Muscle layer of colon (tissue), 2 donors: ENCODE results near the gene KRT40.
"Not testable (repeated sequence)": the region's sequence is repeated elsewhere in the genome, so short reads cannot be mapped to it uniquely, and the experiment has no call there.

ENCODE experiments used
- H3K27ac ChIP-seq: one replicate; pipeline ENCODE4 v1.7.0; 2013; ENCODE audit warnings: low read depth, mild to moderate bottlenecking, low read length, moderate library complexity
- H3K27me3 ChIP-seq, 2 donors: one replicate each; pipeline ENCODE4 v1.7.0; 2013; ENCODE audit warnings: low read length in 2 of 2, mild to moderate bottlenecking in 2 of 2; ENCODE audit not compliant: insufficient read depth in 2 of 2, control insufficient read depth in 1 of 2
- H3K36me3 ChIP-seq: one replicate; pipeline ENCODE4 v1.7.0; 2013; ENCODE audit warnings: mild to moderate bottlenecking, low read length; ENCODE audit not compliant: insufficient read depth
- H3K4me1 ChIP-seq: one replicate; pipeline ENCODE4 v1.7.0; 2013; ENCODE audit warnings: mild to moderate bottlenecking, low read length; ENCODE audit not compliant: insufficient read depth
- H3K4me3 ChIP-seq, 2 donors: one replicate each; pipeline ENCODE4 v1.7.0; 2013; ENCODE audit warnings: low read length in 2 of 2, low read depth in 1 of 2, mild to moderate bottlenecking in 1 of 2, moderate library complexity in 1 of 2
- H3K9ac ChIP-seq: one replicate; pipeline ENCODE4 v1.7.0; 2013; ENCODE audit warnings: low read length
- H3K9me3 ChIP-seq: one replicate; pipeline ENCODE4 v1.7.0; 2013; ENCODE audit warnings: mild to moderate bottlenecking, low read length
- donor health status: abdominal sarcoma.
- donor health status: Adenocarcinoma of cecum.

Gene KRT40

DNA sequence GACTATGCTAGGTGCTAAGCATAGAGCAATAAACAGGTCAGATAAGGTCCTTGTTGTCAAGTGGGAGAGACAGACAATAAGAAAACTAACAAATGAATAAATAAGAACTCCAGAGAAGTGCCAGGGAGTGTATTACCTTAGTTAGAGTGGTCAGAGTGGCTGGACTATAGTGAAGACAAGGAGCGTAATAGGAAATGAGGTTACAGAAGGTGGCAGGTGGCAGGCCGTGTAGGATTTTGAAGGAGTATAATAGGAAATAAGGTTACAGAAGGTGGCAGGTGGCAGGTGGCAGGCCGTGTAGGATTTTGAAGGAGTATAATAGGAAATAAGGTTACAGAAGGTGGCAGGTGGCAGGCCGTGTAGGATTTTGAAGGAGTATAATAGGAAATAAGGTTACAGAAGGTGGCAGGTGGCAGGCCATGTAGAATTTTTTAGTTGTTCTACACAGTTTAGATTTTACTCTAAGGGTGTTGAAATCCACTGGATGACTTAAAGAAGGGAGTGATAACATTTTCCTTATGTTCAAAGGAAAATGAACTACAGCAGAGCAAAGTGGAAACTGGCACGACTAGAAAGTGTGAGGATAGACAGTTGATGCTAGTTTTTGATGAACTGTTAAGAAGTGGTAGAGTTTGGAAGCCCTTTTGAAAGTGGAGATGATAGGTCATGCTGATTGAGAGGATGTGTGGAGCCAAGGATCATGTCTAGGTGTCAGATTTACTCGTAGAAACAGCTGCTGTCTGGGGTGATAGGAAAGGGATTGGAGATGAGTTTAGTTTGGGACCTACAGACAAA is 28.4 kb upstream of the KRT40 start:
- no peaks in the 10 kb centered on the region for H3K4me1 ChIP-seq
- no peaks in the 10 kb centered on the region for H3K9me3 ChIP-seq
- H3K36me3 ChIP-seq = no peaks in the 10 kb centered on the region
- H3K27me3 ChIP-seq = peaks cover 0 to 3% of the 10 kb centered on the region in 2 donors
- H3K27ac ChIP-seq = no peak overlapping the region
- no peak overlapping the region for H3K4me3 ChIP-seq
- no peak overlapping the region for H3K9ac ChIP-seq

DNA sequence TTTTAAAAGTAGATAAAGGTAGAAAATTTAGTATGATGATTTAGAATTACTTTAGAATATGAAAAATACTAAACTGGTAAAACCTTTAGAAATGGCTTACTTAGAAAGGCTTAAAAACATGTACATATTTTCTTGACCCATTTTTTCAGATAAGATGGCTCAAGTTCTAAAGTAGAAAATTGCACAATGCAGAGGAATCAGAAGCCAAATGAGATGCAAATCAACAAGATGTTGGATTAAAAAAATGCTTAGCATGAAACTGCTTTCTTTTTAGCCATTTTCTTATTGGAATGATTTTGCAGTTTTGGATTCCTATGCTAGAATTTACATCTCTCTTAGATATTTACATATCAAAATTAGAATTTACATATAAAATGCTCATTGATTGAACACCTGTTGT is 26.3 kb upstream of the KRT40 start:
- no peak overlapping the region for H3K27ac ChIP-seq
- peaks cover 0 to 3% of the 10 kb centered on the region in 2 donors for H3K27me3 ChIP-seq
- H3K4me3 ChIP-seq = no peak overlapping the region
- H3K4me1 ChIP-seq = no peaks in the 10 kb centered on the region
- no peaks in the 10 kb centered on the region for H3K36me3 ChIP-seq
- no peaks in the 10 kb centered on the region for H3K9me3 ChIP-seq
- H3K9ac ChIP-seq = no peak overlapping the region

GRCh38 chr17:41009936-41010335 is 25.8 kb upstream of the KRT40 start:
- H3K9me3 ChIP-seq = no peaks in the 10 kb centered on the region
- H3K4me1 ChIP-seq = no peaks in the 10 kb centered on the region
- peaks cover 0 to 3% of the 10 kb centered on the region in 2 donors for H3K27me3 ChIP-seq
- H3K4me3 ChIP-seq = no peak overlapping the region
- no peak overlapping the region for H3K9ac ChIP-seq
- H3K27ac ChIP-seq = no peak overlapping the region
- no peaks in the 10 kb centered on the region for H3K36me3 ChIP-seq

DNA sequence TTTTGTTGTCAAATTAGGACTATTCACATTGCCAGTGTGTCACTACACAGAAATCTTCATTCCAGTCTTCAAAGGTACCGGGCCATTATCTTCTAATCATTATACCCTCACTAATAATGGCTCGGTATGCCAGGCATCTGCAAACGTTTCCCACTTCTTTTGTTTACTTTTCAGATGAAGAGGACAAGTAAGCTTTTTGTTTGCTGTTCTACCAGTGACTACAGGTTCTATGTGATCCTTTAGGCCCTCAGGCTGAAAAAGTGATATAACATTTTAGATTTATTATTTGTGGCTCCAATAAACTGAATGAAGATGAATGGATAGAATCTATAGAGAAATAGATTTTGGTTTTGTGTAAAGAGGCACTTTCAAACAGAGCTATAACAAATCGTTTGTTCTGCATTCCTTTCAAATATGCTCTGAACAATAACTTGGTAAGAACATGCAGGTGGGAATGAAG is 25.2 kb upstream of the KRT40 start:
- H3K36me3 ChIP-seq = no peaks in the 10 kb centered on the region
- no peaks in the 10 kb centered on the region for H3K9me3 ChIP-seq
- H3K27me3 ChIP-seq = no peaks in the 10 kb centered on the region
- no peak overlapping the region for H3K9ac ChIP-seq
- no peak overlapping the region for H3K4me3 ChIP-seq
- H3K27ac ChIP-seq = no peak overlapping the region
- H3K4me1 ChIP-seq = no peaks in the 10 kb centered on the region

DNA sequence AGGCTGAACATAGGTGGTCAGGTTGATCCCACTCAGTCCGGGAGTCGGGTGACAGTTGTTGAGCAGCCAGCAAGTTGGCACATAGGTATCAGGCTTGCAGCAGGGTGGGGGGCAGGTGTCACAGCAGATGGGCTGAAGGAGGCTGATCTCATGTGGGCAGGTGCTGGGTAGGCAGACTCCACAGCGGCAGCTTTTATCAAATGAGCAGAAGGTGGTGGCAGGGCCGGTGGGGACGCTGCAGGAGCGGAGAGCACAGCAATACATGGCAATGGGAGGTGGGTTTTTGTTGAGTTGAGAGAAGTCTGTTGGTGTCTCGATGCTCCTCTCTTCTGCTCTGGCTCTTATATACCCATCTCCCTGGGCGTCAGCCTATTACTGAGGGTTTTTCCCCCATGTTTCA is 24.7 kb upstream of the KRT40 start, which contains the start of gene KRTAP3-1:
Gene KRTAP3-1 (minus strand): TSS at position 318 of the 400 bp plus-strand sequence. CDS start 54 bp downstream, at position 264.
- H3K4me1 ChIP-seq = no peaks in the 10 kb centered on the region
- no peaks in the 10 kb centered on the region for H3K36me3 ChIP-seq
- no peak within 1 kb of the TSS for H3K9ac ChIP-seq
- no peak within 1 kb of the TSS for H3K4me3 ChIP-seq
- no peaks in the 10 kb centered on the region for H3K9me3 ChIP-seq
- H3K27me3 ChIP-seq = no peaks in the 10 kb centered on the region
- no peak within 1 kb of the TSS for H3K27ac ChIP-seq

- Histone ChIP-seq H3K9me3 (no peaks in the 10 kb centered on the region), H3K36me3 (no peaks in the 10 kb centered on the region), H3K27ac (no peak overlapping the region), H3K4me3 (no peak overlapping the region), H3K4me1 (no peaks in the 10 kb centered on the region), H3K9ac (no peak overlapping the region), H3K27me3 (no peaks in the 10 kb centered on the region)
Measured at GRCh38 chr17:41004397-41004796, 20.3 kb upstream of the KRT40 start.

DNA sequence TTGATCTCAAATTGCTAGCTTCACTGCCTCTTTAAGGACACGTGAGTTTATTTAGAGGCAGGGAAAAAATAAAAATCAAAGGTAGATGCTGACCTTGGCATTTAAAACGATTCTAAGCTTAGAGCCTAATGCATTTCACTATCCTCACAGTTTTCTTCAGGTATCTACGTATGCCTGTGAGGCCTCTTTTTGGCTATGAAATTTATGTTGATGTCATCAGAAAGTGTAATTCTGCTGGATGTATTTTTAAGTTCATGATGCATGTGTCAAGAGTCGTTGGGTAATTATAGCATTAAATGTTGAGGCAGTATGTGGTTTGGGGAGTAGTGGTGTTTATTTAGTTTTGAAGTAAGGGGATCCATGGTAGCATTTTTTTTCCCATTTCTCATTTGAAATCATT is 19.8 kb upstream of the KRT40 start:
- no peaks in the 10 kb centered on the region for H3K27me3 ChIP-seq
- H3K4me3 ChIP-seq = no peak overlapping the region
- H3K9ac ChIP-seq = no peak overlapping the region
- H3K9me3 ChIP-seq = no peaks in the 10 kb centered on the region
- H3K36me3 ChIP-seq = no peaks in the 10 kb centered on the region
- H3K27ac ChIP-seq = no peak overlapping the region
- no peaks in the 10 kb centered on the region for H3K4me1 ChIP-seq

DNA sequence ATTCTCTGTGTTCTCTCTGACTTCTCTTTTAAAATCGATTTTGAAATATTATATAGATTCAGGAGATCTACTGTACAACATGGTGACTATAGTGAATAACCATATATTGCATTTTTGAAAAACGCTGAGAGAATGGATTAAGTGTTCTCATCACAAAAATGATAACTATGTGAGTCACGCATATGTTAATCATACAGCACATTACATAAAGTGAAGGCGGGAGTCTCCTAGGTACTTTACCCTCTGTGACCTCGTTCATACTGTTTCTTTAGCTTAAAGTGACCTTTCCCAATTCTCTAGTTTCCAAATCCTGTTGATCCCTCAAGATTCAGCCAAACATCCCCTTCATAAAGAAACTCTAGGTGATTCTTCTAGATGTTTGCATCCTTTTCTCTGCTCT is 18.7 kb upstream of the KRT40 start:
- no peak overlapping the region for H3K27ac ChIP-seq
- no peaks in the 10 kb centered on the region for H3K9me3 ChIP-seq
- no peak overlapping the region for H3K4me3 ChIP-seq
- H3K4me1 ChIP-seq = no peaks in the 10 kb centered on the region
- H3K9ac ChIP-seq = no peak overlapping the region
- no peaks in the 10 kb centered on the region for H3K27me3 ChIP-seq
- no peaks in the 10 kb centered on the region for H3K36me3 ChIP-seq

DNA sequence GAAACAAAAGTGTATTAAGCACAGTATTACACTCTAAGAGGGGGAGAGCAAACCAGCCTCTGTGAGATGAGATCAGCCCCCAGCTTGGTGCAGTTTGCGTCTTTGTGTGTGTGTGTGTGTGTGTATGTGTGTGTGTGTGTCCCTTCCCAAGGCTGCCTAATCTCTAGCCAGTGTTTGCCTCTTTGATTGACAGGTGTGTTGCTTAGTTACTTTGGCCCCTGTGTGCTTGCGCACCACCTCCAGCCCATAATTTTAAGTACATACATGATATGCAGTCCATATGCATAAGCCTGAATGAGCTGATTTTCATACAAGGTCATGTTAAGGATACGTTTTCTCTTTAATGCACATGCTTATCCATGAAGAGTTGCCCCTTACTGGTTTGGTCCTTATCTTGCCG is 17.7 kb upstream of the KRT40 start:
- Histone ChIP-seq H3K4me3 (no peak overlapping the region), H3K27ac (no peak overlapping the region), H3K4me1 (no peaks in the 10 kb centered on the region), H3K9ac (no peak overlapping the region), H3K36me3 (no peaks in the 10 kb centered on the region), H3K9me3 (no peaks in the 10 kb centered on the region), H3K27me3 (no peaks in the 10 kb centered on the region)

GRCh38 chr17:40999563-40999962 is 15.4 kb upstream of the KRT40 start, which contains the start of gene KRTAP3-2:
Gene KRTAP3-2 (minus strand): TSS chr17:40999906. CDS start chr17:40999853, 53 bp downstream.
- H3K9me3 ChIP-seq, H3K4me3 ChIP-seq, H3K9ac ChIP-seq, H3K4me1 ChIP-seq, H3K36me3 ChIP-seq, H3K27me3 ChIP-seq, H3K27ac ChIP-seq: not testable (repeated sequence)

GRCh38 chr17:40997361-40997760 is 13.2 kb upstream of the KRT40 start:
- H3K9me3 ChIP-seq = no peaks in the 10 kb centered on the region
- H3K4me3 ChIP-seq = no peak overlapping the region
- no peaks in the 10 kb centered on the region for H3K36me3 ChIP-seq
- no peaks in the 10 kb centered on the region for H3K27me3 ChIP-seq
- H3K27ac ChIP-seq = no peak overlapping the region
- no peaks in the 10 kb centered on the region for H3K4me1 ChIP-seq
- H3K9ac ChIP-seq = no peak overlapping the region

- no peaks in the 10 kb centered on the region for H3K4me1 ChIP-seq
- H3K36me3 ChIP-seq = no peaks in the 10 kb centered on the region
- no peaks in the 10 kb centered on the region for H3K9me3 ChIP-seq
- no peak overlapping the region for H3K27ac ChIP-seq
- no peak overlapping the region for H3K9ac ChIP-seq
- H3K4me3 ChIP-seq = no peak overlapping the region
- H3K27me3 ChIP-seq = no peaks in the 10 kb centered on the region
Measured at GRCh38 chr17:40996829-40997228, 12.7 kb upstream of the KRT40 start.
